Cardiac fibroblast (primary cell): ENCODE data around the gene TAX1BP3.
A peak's percentile ranks its signal among the peaks of the same experiment; 100 is the strongest.

Experiments
- DNase-seq, 2 donors: peaks; one replicate each; pipeline versions ENCODE4 v3.0.0 to v3.0.0-alpha.2; 2010; ENCODE audit warnings: low read depth in 2 of 2
- H3K4me3 ChIP-seq, 2 donors: replicated peaks in 1 of 2; 1 replicate in 1 of 2; 2 replicates in 1 of 2; pipeline ENCODE4 v1.5.1; 2011; ENCODE audit warnings: low read depth in 2 of 2, low read length in 2 of 2, mild to moderate bottlenecking in 2 of 2, moderate library complexity in 1 of 2
- TF ChIP-seq, protein P1 (sequence below): IDR thresholded peaks from one replicate; pipeline ENCODE4 v1.5.1; 2011; ENCODE audit warnings: low read depth, mild to moderate bottlenecking, low read length, inconsistent platforms

Gene TAX1BP3

DNA sequence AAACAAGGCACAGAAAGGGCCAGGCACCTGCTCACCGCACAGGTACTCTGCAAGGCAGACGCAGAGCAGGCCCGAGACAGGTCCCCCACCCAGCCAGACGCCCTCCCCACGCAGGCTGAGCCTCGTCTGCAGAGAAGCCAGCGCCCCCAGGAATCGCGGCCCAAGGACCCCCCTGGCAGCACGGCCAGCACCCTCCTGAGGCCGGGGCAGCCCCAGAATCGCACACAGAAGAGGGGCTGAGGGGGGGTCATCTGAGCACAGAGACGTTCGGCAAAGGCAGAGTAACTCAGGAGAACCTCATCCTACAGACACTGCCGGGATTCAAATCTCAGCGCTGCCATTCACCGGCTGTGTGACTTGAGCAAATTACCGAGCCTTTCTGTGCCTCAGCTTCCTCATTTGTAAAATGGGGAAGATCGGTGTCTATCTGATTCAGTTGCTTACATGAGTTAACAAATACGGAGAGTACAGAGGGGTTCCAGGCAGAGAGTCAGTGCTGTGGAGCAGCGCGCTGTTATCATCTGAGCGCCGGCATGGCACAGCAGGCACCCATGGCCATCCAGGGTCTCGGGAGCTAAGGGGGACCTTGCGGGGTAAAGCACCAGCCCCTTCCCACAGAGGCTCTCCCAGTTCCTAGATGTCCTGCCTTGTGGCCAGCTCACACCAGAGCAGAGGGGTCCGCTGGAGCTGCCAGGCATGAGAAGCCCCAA is 10.6 kb upstream of the TAX1BP3 start:
- DNase-seq, result no peak
- TF ChIP-seq, protein P1, sequence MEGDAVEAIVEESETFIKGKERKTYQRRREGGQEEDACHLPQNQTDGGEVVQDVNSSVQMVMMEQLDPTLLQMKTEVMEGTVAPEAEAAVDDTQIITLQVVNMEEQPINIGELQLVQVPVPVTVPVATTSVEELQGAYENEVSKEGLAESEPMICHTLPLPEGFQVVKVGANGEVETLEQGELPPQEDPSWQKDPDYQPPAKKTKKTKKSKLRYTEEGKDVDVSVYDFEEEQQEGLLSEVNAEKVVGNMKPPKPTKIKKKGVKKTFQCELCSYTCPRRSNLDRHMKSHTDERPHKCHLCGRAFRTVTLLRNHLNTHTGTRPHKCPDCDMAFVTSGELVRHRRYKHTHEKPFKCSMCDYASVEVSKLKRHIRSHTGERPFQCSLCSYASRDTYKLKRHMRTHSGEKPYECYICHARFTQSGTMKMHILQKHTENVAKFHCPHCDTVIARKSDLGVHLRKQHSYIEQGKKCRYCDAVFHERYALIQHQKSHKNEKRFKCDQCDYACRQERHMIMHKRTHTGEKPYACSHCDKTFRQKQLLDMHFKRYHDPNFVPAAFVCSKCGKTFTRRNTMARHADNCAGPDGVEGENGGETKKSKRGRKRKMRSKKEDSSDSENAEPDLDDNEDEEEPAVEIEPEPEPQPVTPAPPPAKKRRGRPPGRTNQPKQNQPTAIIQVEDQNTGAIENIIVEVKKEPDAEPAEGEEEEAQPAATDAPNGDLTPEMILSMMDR, result no peak
- no peak overlapping the region for H3K4me3 ChIP-seq

DNA sequence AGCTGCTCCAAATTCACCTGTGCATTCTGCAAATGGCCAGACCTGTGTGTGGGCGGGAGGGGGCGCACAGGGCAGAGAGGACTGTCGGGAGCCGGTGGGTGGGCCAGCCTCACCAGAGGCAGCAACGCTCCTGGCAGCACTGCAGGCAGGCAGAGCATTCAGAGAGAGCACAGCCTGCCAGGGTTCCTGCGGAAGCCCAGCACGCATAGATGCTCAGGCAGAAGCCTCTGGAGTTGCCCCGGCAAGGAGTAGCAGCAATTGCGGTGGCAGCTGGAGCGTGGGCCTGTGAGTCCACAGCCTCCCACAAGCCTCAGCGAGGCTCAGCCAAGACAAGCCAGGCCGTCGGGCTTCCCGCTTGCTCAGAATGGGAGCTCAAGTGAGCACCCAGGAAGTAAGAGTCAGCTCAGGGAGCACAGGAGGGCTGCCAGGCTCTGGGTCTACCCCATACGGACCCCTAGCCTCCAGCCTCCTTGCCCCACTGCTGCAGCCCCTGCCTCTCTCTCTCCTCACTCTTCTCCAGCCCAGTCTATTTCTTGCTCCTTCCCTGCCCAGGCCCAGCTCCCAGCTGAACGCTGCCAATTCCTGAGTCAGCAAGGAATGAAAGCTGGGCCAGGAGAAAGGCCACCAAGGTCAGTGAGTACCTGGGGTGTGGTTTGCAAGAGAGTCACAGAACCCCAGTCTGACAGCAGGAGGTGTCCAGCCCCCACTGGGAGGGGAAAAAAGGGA is 9.9 kb upstream of the TAX1BP3 start:
- no peak overlapping the region for H3K4me3 ChIP-seq
- peak in 1 of 2 donors; percentile 25 for DNase-seq
- TF ChIP-seq, protein P1, result no peak

DNA sequence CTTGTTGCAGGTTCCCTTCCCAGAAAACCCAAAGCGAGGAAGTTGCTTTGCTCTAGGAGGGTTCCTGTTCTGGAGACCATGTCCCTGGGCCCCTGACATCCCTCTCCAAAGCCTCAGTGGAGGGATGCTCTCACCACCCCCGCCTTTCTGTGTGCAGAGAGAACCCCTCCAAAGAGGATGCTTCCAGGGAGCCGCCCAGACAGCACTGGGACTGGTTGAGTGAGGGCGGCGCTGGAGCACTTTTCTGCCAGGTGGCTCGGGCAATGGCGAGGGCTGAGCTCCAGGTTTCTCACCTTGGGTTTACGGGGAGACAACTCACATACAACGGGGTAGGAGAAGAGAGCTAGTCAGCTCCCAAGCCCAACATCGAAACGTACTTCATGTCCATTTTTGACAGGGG is 7.5 kb upstream of the TAX1BP3 start:
- TF ChIP-seq, protein P1, result no peak

DNA sequence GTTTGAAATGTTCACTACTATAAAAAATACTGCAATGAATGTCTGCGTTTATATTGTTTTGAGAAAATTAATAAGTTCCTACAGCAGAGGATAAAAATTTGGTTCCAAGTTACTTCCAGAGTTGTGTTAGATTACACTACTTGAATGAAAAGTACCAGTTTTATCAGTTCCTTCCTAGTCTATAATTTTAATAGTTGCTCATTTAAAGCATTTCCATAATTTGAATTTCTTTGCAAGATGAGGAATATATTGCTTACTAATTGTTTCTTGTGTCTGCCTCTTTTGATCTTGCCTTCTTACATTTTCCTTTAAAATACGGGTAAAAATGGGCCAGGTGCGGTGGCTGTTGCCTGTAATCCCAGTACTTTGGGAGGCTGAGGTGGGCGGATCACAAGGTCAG is 4.2 kb upstream of the TAX1BP3 start:
- no peak overlapping the region for H3K4me3 ChIP-seq
- DNase-seq, result no peak
- TF ChIP-seq, protein P1, result no peak

More for the DNA sequence above, 7.5 kb upstream of the TAX1BP3 start:
- no peak overlapping the region for H3K4me3 ChIP-seq
- no peak for DNase-seq

DNA sequence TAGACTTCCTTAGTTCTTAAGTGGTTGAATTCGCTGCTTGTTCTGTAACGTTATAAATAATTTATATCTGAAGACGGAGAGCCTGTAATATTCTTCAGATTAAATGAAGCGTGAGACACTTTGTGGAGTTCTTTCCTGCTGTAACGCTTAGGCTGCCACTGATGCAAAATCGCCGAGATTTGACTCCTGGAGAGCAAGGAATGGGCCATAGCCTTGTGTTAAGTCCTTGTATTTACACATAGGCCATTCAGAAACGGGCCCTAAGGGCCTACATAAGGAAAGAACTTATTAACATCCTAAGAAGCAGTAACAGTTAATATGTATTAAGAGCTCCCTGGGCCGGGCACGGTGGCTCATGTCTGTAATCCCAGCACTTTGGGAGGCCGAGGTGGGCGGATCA is 1.2 kb upstream of the TAX1BP3 start:
- peak in 1 of 2 donors; percentile 5 for DNase-seq
- H3K4me3 ChIP-seq, result peak overlapping the region; percentile 97 to 98
- TF ChIP-seq, protein P1, result no peak

DNA sequence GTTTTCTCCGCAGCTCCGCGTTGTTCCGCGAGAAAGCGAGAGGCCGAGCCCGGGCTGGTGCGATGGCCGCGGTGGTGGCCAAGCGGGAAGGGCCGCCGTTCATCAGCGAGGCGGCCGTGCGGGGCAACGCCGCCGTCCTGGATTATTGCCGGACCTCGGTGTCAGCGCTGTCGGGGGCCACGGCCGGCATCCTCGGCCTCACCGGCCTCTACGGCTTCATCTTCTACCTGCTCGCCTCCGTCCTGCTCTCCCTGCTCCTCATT is 638 bp upstream of the TAX1BP3 start:
- DNase-seq, result no peak
- TF ChIP-seq, protein P1, result no peak
- peak overlapping the region; percentile 97 to 98 for H3K4me3 ChIP-seq
